HepG2 (cell line): ENCODE measurements around the gene TRMT10C. TPM values are rescaled to one million over a fixed set of nuclear protein-coding genes. Genes with fewer than 3 reads are reported as not detected.

Experiments
- AKAP8 ChIP-seq: sonication (generic); formaldehyde crosslinking; IDR thresholded peaks from 2 replicates; pipeline ENCODE4 v1.5.1; 2020; ENCODE audit warnings: mild to moderate bottlenecking, missing genetic modification reagents
- ATF7 ChIP-seq, 2 experiments: fragments of 450-650 bp in 1 of 2; sonication (generic) in 1 of 2; formaldehyde crosslinking in 1 of 2; IDR thresholded peaks; 2 replicates each; pipeline versions ENCODE4 v1.4.0 to v1.6.1; 2016 to 2020; ENCODE audit warnings: antibody characterized with exemption in 1 of 2, mild to moderate bottlenecking in 1 of 2, missing genetic modification reagents in 1 of 2
- CENPT ChIP-seq: sonication (generic); formaldehyde crosslinking; IDR thresholded peaks from 2 replicates; pipeline ENCODE4 v1.8.0; 2022; ENCODE audit warnings: low read depth, mild to moderate bottlenecking, moderate library complexity, missing genetic modification reagents
- FOXA3 ChIP-seq: IDR thresholded peaks from 2 replicates; pipeline ENCODE4 v1.6.1; 2016; ENCODE audit warnings: missing genetic modification reagents, missing compliant biosample characterization
- GABPA ChIP-seq, 2 experiments: IDR thresholded peaks; 2 replicates each; pipeline ENCODE4 v1.6.1; 2011 to 2016; ENCODE audit warnings: low read depth in 2 of 2, low read length in 1 of 2, missing biosample characterization in 1 of 2, missing genetic modification characterization in 1 of 2
- IKZF5 ChIP-seq: IDR thresholded peaks from 2 replicates; pipeline ENCODE4 v1.6.1; 2018; ENCODE audit warnings: missing genetic modification reagents, mild to moderate bottlenecking, missing compliant biosample characterization
- LCORL ChIP-seq, 2 experiments: fragments of 450-650 bp in 1 of 2; sonication (generic) in 1 of 2; formaldehyde crosslinking in 1 of 2; IDR thresholded peaks; 2 replicates each; pipeline versions ENCODE4 v1.5.0 to v1.6.1; 2017 to 2020; ENCODE audit warnings: antibody characterized with exemption in 1 of 2, missing genetic modification reagents in 1 of 2
- MBD4 ChIP-seq: IDR thresholded peaks from 2 replicates; pipeline ENCODE4 v1.6.1; 2012; ENCODE audit warnings: low read length, inconsistent platforms, borderline replicate concordance
- RFXANK ChIP-seq: IDR thresholded peaks from 2 replicates; pipeline ENCODE4 v1.6.1; 2016
- SIX4 ChIP-seq: sonication (generic); formaldehyde crosslinking; IDR thresholded peaks from 2 replicates; pipeline ENCODE4 v1.4.0; 2020; ENCODE audit warnings: missing genetic modification reagents
- SMARCE1 ChIP-seq: fragments of 450-650 bp; IDR thresholded peaks from 2 replicates; pipeline ENCODE4 v1.6.1; 2017; ENCODE audit warnings: borderline replicate concordance
- ZFP36L1 ChIP-seq: sonication (generic); formaldehyde crosslinking; IDR thresholded peaks from 2 replicates; pipeline ENCODE4 v1.8.0; 2022; ENCODE audit warnings: mild to moderate bottlenecking, missing genetic modification reagents, moderate library complexity
- ZKSCAN8 ChIP-seq: IDR thresholded peaks from 2 replicates; pipeline ENCODE4 v1.6.1; 2016; ENCODE audit warnings: borderline replicate concordance, missing genetic modification reagents, missing compliant biosample characterization
- ZNF513 ChIP-seq: sonication (generic); formaldehyde crosslinking; conservative IDR thresholded peaks from 2 replicates; pipeline ENCODE4 v1.5.0; 2020; ENCODE audit warnings: missing genetic modification reagents
- ZNF580 ChIP-seq: IDR thresholded peaks from 2 replicates; pipeline ENCODE4 v1.6.1; 2016; ENCODE audit warnings: low read depth, borderline replicate concordance
- ZNF687 ChIP-seq: sonication (generic); formaldehyde crosslinking; IDR thresholded peaks from 2 replicates; pipeline ENCODE4 v1.5.1; 2020; ENCODE audit warnings: mild to moderate bottlenecking, missing genetic modification reagents, moderate library complexity
- ZNF879 ChIP-seq: sonication (generic); formaldehyde crosslinking; IDR thresholded peaks from 2 replicates; pipeline ENCODE4 v1.8.1; 2023; ENCODE audit warnings: missing genetic modification reagents
- polyA plus RNA-seq, 8 experiments: library from polyadenylated mRNA; depleted of rRNA in 3 of 8; stranded (reverse) in 7 of 8; unstranded in 1 of 8; fragments of >200 nt; fragmentation: Illumina TruSeq in 4 of 8; extraction: Trizol in 4 of 8; gene quantifications; 2 replicates each; pipeline versions ENCODE4 v1.2.1 to v1.2.3, GENCODE V29; 2011 to 2016; ENCODE audit warnings: low read depth in 4 of 8, missing spikeins in 1 of 8, mixed read lengths in 1 of 8; ENCODE audit not compliant: insufficient read depth in 1 of 8
- total RNA-seq, 5 experiments: library from RNA; depleted of rRNA; stranded (reverse); fragments of >200 nt; fragmentation: Illumina TruSeq; extraction: Trizol; gene quantifications; 2 replicates each; pipeline ENCODE4 v1.2.3, GENCODE V29; 2016; ENCODE audit warnings: low read depth in 1 of 5
- TF ChIP-seq, protein P1 (sequence below): sonication (generic); formaldehyde crosslinking; IDR thresholded peaks from 2 replicates; pipeline ENCODE4 v1.8.0; 2022; ENCODE audit warnings: missing genetic modification reagents, mild to moderate bottlenecking, borderline replicate concordance
- TF ChIP-seq, protein P2 (sequence below): IDR thresholded peaks from 2 replicates; pipeline ENCODE4 v1.6.1; 2012; ENCODE audit warnings: low read depth, low read length, improper control_type of control experiment

Gene TRMT10C
- total and polyA plus RNA-seq, 2 of the 13 experiments (the other 11 are each of a cell fraction or from before 2014, with no cell fraction given) = 10.8 to 39.2 TPM

GRCh38 chr3:101519685-101520365, 41.8 kb upstream of the TRMT10C start (continued):
- TF ChIP-seq ZNF687 (CRISPR knock-in tag) (no peak; the same call in 1 of the 2 replicates), ZFP36L1 (CRISPR knock-in tag) (no peak), MBD4 (no peak), IKZF5 (CRISPR knock-in tag) (no peak), ATF7 (IDR thresholded peaks at IDR 0.05) (peak; percentile 86), ATF7 (CRISPR knock-in tag; IDR thresholded peaks at IDR 0.05) (no peak; the same call in 1 of the 2 replicates), AKAP8 (CRISPR knock-in tag) (no peak), ZNF580 (CRISPR knock-in tag) (no peak), GABPA (IDR thresholded peaks at IDR 0.05; ENCODE audit: low read depth, low read length) (no peak), GABPA (CRISPR knock-in tag; IDR thresholded peaks at IDR 0.05; ENCODE audit: low read depth) (peak; percentile 22; the same call in 1 of the 2 replicates), CENPT (CRISPR knock-in tag) (no peak), ZKSCAN8 (CRISPR knock-in tag) (no peak), SIX4 (CRISPR knock-in tag) (no peak), SMARCE1 (no peak), ZNF879 (CRISPR knock-in tag) (no peak), ZNF513 (CRISPR knock-in tag) (no peak), RFXANK (no peak), LCORL (IDR thresholded peaks at IDR 0.05) (no peak), LCORL (CRISPR knock-in tag; IDR thresholded peaks at IDR 0.05) (peak; percentile 10; the same call in 1 of the 2 replicates), FOXA3 (no peak)
- TF ChIP-seq, protein P1, sequence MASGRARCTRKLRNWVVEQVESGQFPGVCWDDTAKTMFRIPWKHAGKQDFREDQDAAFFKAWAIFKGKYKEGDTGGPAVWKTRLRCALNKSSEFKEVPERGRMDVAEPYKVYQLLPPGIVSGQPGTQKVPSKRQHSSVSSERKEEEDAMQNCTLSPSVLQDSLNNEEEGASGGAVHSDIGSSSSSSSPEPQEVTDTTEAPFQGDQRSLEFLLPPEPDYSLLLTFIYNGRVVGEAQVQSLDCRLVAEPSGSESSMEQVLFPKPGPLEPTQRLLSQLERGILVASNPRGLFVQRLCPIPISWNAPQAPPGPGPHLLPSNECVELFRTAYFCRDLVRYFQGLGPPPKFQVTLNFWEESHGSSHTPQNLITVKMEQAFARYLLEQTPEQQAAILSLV = no peak
- TF ChIP-seq, protein P2, sequence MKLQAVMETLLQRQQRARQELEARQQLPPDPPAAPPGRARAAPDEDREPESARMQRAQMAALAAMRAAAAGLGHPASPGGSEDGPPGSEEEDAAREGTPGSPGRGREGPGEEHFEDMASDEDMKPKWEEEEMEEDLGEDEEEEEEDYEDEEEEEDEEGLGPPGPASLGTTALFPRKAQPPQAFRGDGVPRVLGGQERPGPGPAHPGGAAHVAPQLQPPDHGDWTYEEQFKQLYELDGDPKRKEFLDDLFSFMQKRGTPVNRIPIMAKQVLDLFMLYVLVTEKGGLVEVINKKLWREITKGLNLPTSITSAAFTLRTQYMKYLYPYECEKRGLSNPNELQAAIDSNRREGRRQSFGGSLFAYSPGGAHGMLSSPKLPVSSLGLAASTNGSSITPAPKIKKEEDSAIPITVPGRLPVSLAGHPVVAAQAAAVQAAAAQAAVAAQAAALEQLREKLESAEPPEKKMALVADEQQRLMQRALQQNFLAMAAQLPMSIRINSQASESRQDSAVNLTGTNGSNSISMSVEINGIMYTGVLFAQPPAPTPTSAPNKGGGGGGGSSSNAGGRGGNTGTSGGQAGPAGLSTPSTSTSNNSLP = 0 out of 2 replicates have a peak, but pooled peaks have one; percentile 35
